MV-4-11 (cell line): ENCODE results near the gene ARHGEF28.
A peak's percentile ranks its signal among the peaks of the same experiment; 100 is the strongest.

Source experiments
- DNase-seq: peaks from one replicate; lab custom pipeline; 2025; lab: John Stamatoyannopoulos, UW

ARHGEF28 gene

GRCh38 chr5:73625944-73626811 is at the start of gene ARHGEF28:
TSS of gene ARHGEF28 (plus strand) at chr5:73626196. CDS start at chr5:73684852, 58,656 bp downstream.
- no peak for DNase-seq

- DNase-seq = no peak
These were observed 43.5 kb upstream of the ARHGEF28 start for GRCh38 chr5:73582285-73583145.

- DNase-seq = no peak
These were observed 38.1 kb upstream of the ARHGEF28 start for GRCh38 chr5:73587923-73588322.

- DNase-seq = peak; percentile 54
These were observed 34.8 kb upstream of the ARHGEF28 start for GRCh38 chr5:73591102-73591695.

GRCh38 chr5:73591698-73592501 is 34.1 kb upstream of the ARHGEF28 start:
- no peak for DNase-seq

GRCh38 chr5:73592551-73592950 is 33.4 kb upstream of the ARHGEF28 start:
- DNase-seq = no peak

GRCh38 chr5:73596705-73597328 is 29.2 kb upstream of the ARHGEF28 start:
- peak; percentile 36 for DNase-seq

GRCh38 chr5:73599380-73599779 is 26.6 kb upstream of the ARHGEF28 start:
- no peak for DNase-seq

- no peak for DNase-seq
These were observed 22.0 kb upstream of the ARHGEF28 start for GRCh38 chr5:73603998-73604397.

GRCh38 chr5:73605223-73606087 is 20.5 kb upstream of the ARHGEF28 start:
- DNase-seq = no peak

GRCh38 chr5:73606206-73606753 is 19.7 kb upstream of the ARHGEF28 start:
- DNase-seq = no peak

GRCh38 chr5:73607228-73607627 is 18.8 kb upstream of the ARHGEF28 start:
- DNase-seq = no peak

- DNase-seq = no peak
These were observed 13.2 kb upstream of the ARHGEF28 start for GRCh38 chr5:73612799-73613198.

GRCh38 chr5:73615085-73615484 is 10.9 kb upstream of the ARHGEF28 start:
- DNase-seq = no peak

- DNase-seq = no peak
These were observed 10.0 kb upstream of the ARHGEF28 start for GRCh38 chr5:73615947-73616346.

- DNase-seq = no peak
These were observed 8.3 kb upstream of the ARHGEF28 start for GRCh38 chr5:73617510-73618279.

GRCh38 chr5:73619606-73620333 is 6.2 kb upstream of the ARHGEF28 start:
- DNase-seq = no peak

- DNase-seq = no peak
These were observed 5.7 kb upstream of the ARHGEF28 start for GRCh38 chr5:73620334-73620687.

- no peak for DNase-seq
These were observed 2.9 kb upstream of the ARHGEF28 start for GRCh38 chr5:73623060-73623459.
